ENCODE data around the gene TEF. TPM values are rescaled to one million over a fixed set of nuclear protein-coding genes. Genes with fewer than 3 reads are reported as not detected.
A peak's percentile ranks its signal among the peaks of the same experiment; 100 is the strongest.
"Not testable (repeated sequence)": the region's sequence is repeated elsewhere in the genome, so short reads cannot be mapped to it uniquely, and the experiment has no call there.

TEF gene
- total RNA-seq, 2 experiments from 2014 or later: 1.4 to 2.0 TPM

GRCh38 chr22:41429951-41430332 lies 48.2 kb downstream of the TEF start:
- CTCF ChIA-PET: no interaction called here
- Mint-ChIP-seq H3K27me3 (no peaks in the 10 kb centered on the region), H3K4me1 (peaks cover 15% of the 10 kb centered on the region), H3K36me3 (peaks cover 16% of the 10 kb centered on the region), H3K9me3 (ENCODE audit: low read depth) (no peaks in the 10 kb centered on the region), H3K27ac (no peak overlapping the region), H3K4me3 (no peak overlapping the region)
- ATAC-seq: no peak
- DNase-seq: no peak

GRCh38 chr22:41431656-41432055 lies 49.9 kb downstream of the TEF start:
- H3K36me3 Mint-ChIP-seq: peaks cover 22% of the 10 kb centered on the region
- CTCF ChIA-PET: interaction anchor here (1.0 kb wide), 1 partner anchor 11 kb away, joined by 3 read pairs; no protein-coding TSS in a partner anchor
- H3K27ac Mint-ChIP-seq: no peak overlapping the region
- ATAC-seq (peak; percentile 21), DNase-seq (no peak)
- H3K4me3 Mint-ChIP-seq: no peak overlapping the region
- peaks cover 6% of the 10 kb centered on the region for H3K4me1 Mint-ChIP-seq
- H3K9me3 Mint-ChIP-seq (ENCODE audit: low read depth): no peaks in the 10 kb centered on the region
- H3K27me3 Mint-ChIP-seq: no peaks in the 10 kb centered on the region

DNA sequence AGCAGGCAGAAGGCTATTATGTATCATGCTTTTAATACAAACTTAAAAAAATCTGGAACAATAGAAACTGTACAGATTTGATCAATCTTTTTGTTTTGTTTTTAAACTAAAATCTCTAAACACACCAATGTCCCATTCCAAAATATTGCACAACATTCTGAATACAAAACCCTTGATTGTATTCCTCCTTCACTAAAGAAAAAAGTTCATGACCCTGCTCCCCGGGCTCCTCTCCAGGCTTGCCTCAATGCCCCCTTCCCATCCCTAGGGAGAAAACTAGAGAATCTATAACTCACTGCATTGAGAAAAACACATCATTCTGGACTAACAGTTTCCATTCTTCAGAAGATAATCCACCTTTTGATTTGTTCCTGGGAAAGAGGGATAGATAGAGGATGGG lies 51.7 kb downstream of the TEF start:
- H3K27me3 Mint-ChIP-seq; H3K27ac Mint-ChIP-seq; H3K9me3 Mint-ChIP-seq (ENCODE audit: low read depth); H3K4me3 Mint-ChIP-seq; CTCF ChIA-PET; H3K4me1 Mint-ChIP-seq; DNase-seq; ATAC-seq: not testable (repeated sequence)
- H3K36me3 Mint-ChIP-seq: peaks cover 26% of the 10 kb centered on the region

DNA sequence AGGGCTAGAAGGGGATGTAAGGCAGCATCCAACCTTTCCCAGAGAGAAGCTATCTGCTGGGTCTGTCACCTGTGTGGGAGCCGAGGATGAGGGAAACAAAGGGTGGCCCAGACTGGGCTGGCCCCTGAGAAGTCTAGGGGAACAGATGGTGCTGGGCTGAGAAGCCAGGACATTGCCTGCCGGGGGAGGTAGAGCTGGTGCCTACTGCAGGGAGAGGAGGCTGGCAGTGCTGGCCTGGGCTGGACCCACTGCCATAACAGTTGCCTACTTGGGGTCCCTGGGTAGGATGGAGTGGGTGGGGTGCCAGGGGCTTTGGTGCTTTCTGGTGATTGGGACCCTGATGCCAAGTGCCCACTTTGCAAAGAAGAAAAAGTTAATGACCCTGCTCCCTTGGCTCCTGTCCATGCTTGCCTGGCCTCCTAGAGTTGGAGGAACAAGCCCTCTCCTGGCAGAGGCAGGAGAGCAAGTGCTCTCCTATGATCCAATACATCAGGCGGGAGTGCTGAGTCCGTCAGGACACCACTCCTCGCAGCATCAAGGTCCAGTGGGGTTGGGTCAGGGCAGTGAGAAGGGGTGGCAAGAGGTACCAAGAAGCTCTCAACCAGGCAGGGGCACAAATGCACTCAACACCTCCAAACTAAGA lies 52.7 kb downstream of the TEF start:
- H3K27ac Mint-ChIP-seq, CTCF ChIA-PET: not testable (repeated sequence)

GRCh38 chr22:41435560-41435959 lies 53.8 kb downstream of the TEF start:
- CTCF ChIA-PET: interaction anchor here (1.0 kb wide), 1 partner anchor 26 kb away, joined by 3 read pairs; no protein-coding TSS in a partner anchor
- DNase-seq (no peak), ATAC-seq (no peak)
- Mint-ChIP-seq H3K36me3 (peaks cover 27% of the 10 kb centered on the region), H3K9me3 (ENCODE audit: low read depth) (no peaks in the 10 kb centered on the region), H3K27ac (peak overlapping the region; percentile 11), H3K4me3 (no peak overlapping the region), H3K27me3 (no peaks in the 10 kb centered on the region), H3K4me1 (peaks cover 6% of the 10 kb centered on the region)

More for the DNA sequence above, 52.7 kb downstream of the TEF start:
- H3K9me3 Mint-ChIP-seq (ENCODE audit: low read depth); ATAC-seq; H3K27me3 Mint-ChIP-seq; H3K4me3 Mint-ChIP-seq; DNase-seq; H3K4me1 Mint-ChIP-seq: not testable (repeated sequence)
- peaks cover 27% of the 10 kb centered on the region for H3K36me3 Mint-ChIP-seq

DNA sequence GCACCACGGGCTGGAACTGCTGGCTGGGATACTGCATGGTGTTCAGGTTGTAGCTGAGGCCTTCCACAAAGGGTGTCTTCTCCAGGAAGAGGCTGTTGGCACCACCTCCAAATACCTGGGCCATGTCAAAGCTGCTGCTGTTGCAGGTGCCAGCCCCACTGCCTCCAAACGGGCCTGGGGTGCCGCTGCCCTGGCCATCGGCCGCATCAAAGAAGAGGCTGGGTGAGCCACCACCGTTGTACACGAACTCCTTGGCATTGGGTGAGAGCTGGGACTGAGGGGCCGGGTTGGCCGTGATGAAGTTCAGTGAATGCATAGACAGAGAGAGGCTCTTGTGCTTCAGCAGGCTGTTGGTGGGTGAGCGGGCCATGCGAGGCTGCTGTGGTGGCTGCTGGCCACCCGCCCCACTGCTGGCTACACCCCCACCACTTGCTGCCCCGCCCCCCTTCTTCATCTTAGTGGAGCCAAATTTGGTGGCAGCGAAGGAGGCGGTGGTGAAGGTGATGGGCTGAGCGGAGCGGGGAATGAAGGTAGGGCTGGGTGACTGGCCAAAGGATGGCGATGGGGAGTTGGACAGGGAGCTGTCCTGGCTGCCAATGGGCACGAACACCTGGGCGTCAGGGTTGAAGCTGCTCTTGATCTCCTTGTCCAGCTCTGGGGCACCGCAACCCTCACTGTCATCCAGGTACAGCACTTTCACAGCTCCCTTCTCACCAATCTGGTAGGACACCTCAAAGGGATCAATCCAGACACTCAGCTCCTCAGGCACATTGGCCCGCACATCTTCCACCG lies 54.8 kb downstream of the TEF start:
- no peak for DNase-seq
- peak overlapping the region; percentile 25 for H3K27ac Mint-ChIP-seq
- ATAC-seq: no peak
- CTCF ChIA-PET: interaction anchor here (1.0 to 1.4 kb wide), 3 partner anchors 10 to 90 kb away, joined by 3 read pairs; partner anchors contain the start of gene TOB2
- peaks cover 8% of the 10 kb centered on the region for H3K4me1 Mint-ChIP-seq
- H3K36me3 Mint-ChIP-seq: peaks cover 23% of the 10 kb centered on the region
- no peaks in the 10 kb centered on the region for H3K9me3 Mint-ChIP-seq (ENCODE audit: low read depth)
- no peaks in the 10 kb centered on the region for H3K27me3 Mint-ChIP-seq
- H3K4me3 Mint-ChIP-seq: no peak overlapping the region

DNA sequence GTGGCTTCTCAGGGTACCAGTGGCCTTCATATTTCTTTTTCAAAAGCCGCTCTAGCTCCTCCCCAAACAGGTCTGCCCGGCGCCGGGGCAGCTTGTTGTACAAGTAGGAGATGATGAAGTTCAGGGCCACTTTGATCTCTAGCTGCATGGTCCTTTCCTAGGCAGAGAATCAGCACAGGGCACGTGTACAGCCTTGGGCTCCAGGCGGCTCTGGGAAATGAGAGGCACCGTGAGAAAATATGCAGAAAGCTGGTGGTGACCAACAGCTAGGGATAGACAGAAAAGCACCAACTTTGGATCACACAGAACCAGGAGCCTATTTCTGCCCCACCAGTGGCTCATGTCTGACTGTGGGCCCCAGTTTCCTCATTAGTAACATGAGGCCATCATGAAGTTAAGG lies 55.5 kb downstream of the TEF start:
- Mint-ChIP-seq H3K27ac (no peak overlapping the region), H3K9me3 (ENCODE audit: low read depth) (no peaks in the 10 kb centered on the region), H3K4me1 (peaks cover 10% of the 10 kb centered on the region), H3K4me3 (no peak overlapping the region), H3K36me3 (peaks cover 24% of the 10 kb centered on the region), H3K27me3 (no peaks in the 10 kb centered on the region)
- ATAC-seq: no peak
- CTCF ChIA-PET: interaction anchor here (1.4 kb wide), 2 partner anchors 9 to 90 kb away, joined by 3 read pairs; partner anchors contain the start of gene TOB2
- DNase-seq: no peak

- DNase-seq; H3K27me3 Mint-ChIP-seq; ATAC-seq; CTCF ChIA-PET; H3K9me3 Mint-ChIP-seq (ENCODE audit: low read depth); H3K4me3 Mint-ChIP-seq: not testable (repeated sequence)
- H3K36me3 Mint-ChIP-seq: peaks cover 30% of the 10 kb centered on the region
- H3K4me1 Mint-ChIP-seq: peaks cover 24% of the 10 kb centered on the region
- peak overlapping the region; percentile 32 for H3K27ac Mint-ChIP-seq
These were observed 58.8 kb downstream of the TEF start for GRCh38 chr22:41440511-41440910.

GRCh38 chr22:41442240-41442792 lies 60.6 kb downstream of the TEF start:
- Mint-ChIP-seq H3K4me1 (peaks cover 21% of the 10 kb centered on the region), H3K27ac (no peak overlapping the region), H3K4me3 (no peak overlapping the region), H3K36me3 (peaks cover 17% of the 10 kb centered on the region), H3K9me3 (ENCODE audit: low read depth) (no peaks in the 10 kb centered on the region), H3K27me3 (no peaks in the 10 kb centered on the region)
- DNase-seq (no peak), ATAC-seq (no peak)
- CTCF ChIA-PET: interaction anchor here (1.2 to 1.3 kb wide), 2 partner anchors 10 to 31 kb away, joined by 3 read pairs; no protein-coding TSS in a partner anchor

DNA sequence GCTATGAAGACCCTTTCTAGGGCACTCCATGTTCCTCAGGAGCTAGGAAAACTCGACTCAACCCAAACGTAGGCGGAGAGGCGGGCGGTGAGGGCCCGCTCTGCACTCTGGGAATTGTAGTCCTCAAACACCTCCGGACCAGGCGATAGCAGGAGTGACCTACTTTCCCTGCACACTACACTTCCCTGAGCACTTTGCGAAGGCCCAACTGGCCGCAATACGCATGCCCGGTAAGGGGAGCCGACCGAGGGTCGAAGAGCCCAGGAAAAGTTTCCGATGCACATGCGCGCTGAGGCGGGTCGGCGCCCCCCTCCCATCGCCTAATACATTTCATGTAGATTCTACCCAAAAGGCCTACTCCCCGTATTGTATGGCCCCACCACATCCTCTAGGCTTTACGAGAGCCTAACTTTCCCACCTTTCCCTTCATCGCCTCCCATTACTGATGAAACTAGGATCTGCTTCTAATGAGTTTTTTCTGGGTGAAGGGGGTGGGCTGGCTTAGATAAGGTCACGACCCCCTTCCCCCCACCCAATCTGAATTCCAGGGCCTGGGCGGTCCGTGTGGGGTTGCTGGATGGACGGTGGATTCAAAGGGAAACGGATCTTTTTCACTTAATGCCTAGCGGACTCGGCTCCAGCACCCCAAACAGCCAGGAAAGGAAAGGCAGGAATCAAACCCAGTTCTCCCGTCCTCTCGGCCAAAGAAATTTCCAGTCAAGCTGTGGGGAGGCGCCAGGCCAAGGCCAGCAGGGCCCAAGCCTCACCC lies 62.8 kb downstream of the TEF start:
- Mint-ChIP-seq H3K4me1 (peaks cover 28% of the 10 kb centered on the region), H3K27ac (peak overlapping the region; percentile 96), H3K27me3 (no peaks in the 10 kb centered on the region), H3K9me3 (ENCODE audit: low read depth) (no peaks in the 10 kb centered on the region), H3K4me3 (peak overlapping the region; percentile 96), H3K36me3 (peaks cover 13% of the 10 kb centered on the region)
- DNase-seq (peak; percentile 91), ATAC-seq (peak; percentile 50)
- CTCF ChIA-PET: interaction anchor here (0.9 to 2.2 kb wide), 6 partner anchors 13 to 222 kb away, joined by 3 to 9 read pairs (median 4); partner anchors contain the start of genes ACO2 and PHF5A

DNA sequence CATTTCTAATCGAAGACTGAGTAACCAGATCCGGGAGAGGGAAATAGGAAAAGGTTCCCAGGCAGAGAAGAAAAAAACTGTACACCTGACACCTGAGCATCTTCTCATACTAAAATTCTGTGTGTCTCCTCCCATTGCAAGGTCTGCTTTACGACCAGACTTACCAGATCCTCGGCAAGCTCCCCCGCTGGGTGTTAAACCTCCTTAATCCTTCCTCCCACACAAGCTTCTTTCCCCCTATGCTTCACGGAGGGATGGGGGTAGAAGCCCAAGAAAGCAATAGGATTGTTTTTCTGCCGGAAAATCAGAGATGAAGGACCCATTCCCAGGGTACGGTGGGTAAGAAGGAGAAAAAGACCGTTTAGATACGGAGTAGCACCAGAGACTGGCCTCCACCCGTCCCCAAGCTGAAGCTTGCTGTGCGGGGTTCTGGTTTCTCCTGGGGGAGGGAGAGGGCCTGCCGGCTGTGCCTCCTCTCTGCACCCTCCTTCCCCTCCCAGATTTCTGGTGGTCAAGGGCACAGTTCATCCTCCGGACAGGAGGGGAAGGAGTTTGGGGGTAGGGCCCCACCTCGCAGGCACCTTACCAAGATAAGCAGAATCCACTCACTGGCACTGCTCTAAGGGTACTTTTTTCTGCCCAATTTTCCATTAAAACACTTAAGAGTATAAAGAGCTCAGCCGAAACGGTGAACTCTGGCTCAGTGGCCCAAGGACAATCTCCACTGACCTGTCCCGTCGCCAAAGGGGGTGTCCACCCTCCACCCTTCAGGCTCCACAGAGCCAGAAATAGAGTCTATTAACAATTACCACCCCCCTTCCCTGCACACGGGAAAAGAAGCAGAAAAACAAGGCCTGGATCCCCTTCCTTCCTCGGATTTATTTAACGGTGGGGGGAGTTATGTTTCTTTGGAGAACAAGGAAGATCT lies 63.7 kb downstream of the TEF start:
- Mint-ChIP-seq H3K4me1 (peaks cover 26% of the 10 kb centered on the region), H3K36me3 (peaks cover 13% of the 10 kb centered on the region), H3K27me3 (no peaks in the 10 kb centered on the region), H3K4me3 (peak overlapping the region; percentile 96), H3K9me3 (ENCODE audit: low read depth) (no peaks in the 10 kb centered on the region), H3K27ac (peak overlapping the region; percentile 96)
- ATAC-seq: no peak
- peak; percentile 53 for DNase-seq
- CTCF ChIA-PET: interaction anchor here (0.5 to 2.2 kb wide), 8 partner anchors 12 to 799 kb away, joined by 3 to 9 read pairs (median 4); partner anchors contain the start of genes ACO2 and PHF5A

- Mint-ChIP-seq H3K36me3 (peaks cover 13% of the 10 kb centered on the region), H3K27ac (peak overlapping the region; percentile 96), H3K4me1 (peaks cover 26% of the 10 kb centered on the region), H3K4me3 (peak overlapping the region; percentile 96), H3K9me3 (ENCODE audit: low read depth) (no peaks in the 10 kb centered on the region), H3K27me3 (no peaks in the 10 kb centered on the region)
- ATAC-seq: no peak
- peak; percentile 51 for DNase-seq
- CTCF ChIA-PET: interaction anchor here (0.6 to 2.2 kb wide), 11 partner anchors 9 to 800 kb away, joined by 3 to 9 read pairs (median 3); partner anchors contain the start of genes ACO2 and PHF5A
These were observed 64.3 kb downstream of the TEF start for GRCh38 chr22:41446057-41446501.

All from activated CD8-positive, alpha-beta memory T cell treated with anti-CD3 and anti-CD28 coated beads, Interleukin-2, amount 10 ng/mL, durations not matched to agents 7 days and 5 days (primary cell).